GM13977 (cell line): ENCODE data around the gene CANT1.

Experiments
- DNase-seq: peaks from one replicate; pipeline ENCODE4 v3.0.0; 2012; ENCODE audit warnings: low spot score
- CTCF ChIP-seq: IDR thresholded peaks from 2 replicates; pipeline ENCODE4 v1.5.1; 2012; ENCODE audit warnings: mild to moderate bottlenecking, control low read depth; ENCODE audit not compliant: insufficient read depth; ENCODE audit errors: extremely low read depth, missing control alignments
- in situ Hi-C: fragments of 300-500 bp; cut with MboI; formaldehyde crosslinking; loops from one replicate; pipeline ENCODE4 v1.12.0; 2022; ENCODE audit warnings: low sequenced_read_pairs, low pct_unique_long_range_greater_than_20kb, mixed read lengths, inconsistent platforms; ENCODE audit not compliant: unreplicated experiment

The CANT1 gene

DNA sequence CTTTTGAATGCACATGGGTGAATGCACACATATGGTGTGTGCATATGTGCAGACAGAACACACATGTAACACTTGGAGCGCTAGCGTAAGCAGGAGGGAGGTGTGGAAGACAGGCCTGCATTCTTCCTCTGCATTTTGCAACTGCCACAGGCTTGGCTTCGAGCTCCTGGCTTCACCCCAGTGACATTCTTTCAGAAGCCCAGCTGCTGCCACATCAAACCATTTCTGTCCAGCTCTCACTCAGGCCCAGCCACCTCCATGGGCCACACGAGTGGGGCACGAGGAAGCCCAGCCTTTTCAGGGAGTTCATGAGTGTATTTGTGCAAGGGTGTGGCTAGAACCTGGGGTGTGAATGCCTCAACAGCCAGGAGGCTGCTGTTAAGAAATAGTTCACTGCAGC is 48.6 kb downstream of the CANT1 start:
- DNase-seq = no peak
- no peak for TF ChIP-seq CTCF
- in situ Hi-C loops = loop anchor here (25.0 kb wide), 1 partner anchor 474 kb away; no protein-coding TSS in a partner anchor

DNA sequence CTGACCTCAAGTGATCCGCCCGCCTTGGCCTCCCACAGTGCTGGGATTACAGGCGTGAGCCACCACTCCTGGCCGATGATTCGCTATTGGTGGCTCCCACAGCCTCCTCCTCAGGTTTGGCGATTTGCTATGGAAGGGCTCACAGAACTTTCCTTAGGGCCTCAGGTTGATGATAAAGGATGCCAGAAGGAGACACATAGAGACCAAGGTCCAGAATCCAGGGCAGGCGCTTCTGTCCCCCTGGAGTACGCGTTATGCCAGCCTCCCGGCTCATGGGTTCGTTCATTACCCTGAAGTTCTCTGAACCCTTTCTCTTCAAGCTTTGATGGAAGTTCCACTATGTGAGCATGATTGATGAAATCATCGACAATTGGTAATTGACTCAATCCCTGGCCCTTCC is 49.8 kb downstream of the CANT1 start:
- TF ChIP-seq CTCF = no peak
- no peak for DNase-seq
- in situ Hi-C loops = loop anchor here (25.0 kb wide), 1 partner anchor 473 kb away; no protein-coding TSS in a partner anchor

DNA sequence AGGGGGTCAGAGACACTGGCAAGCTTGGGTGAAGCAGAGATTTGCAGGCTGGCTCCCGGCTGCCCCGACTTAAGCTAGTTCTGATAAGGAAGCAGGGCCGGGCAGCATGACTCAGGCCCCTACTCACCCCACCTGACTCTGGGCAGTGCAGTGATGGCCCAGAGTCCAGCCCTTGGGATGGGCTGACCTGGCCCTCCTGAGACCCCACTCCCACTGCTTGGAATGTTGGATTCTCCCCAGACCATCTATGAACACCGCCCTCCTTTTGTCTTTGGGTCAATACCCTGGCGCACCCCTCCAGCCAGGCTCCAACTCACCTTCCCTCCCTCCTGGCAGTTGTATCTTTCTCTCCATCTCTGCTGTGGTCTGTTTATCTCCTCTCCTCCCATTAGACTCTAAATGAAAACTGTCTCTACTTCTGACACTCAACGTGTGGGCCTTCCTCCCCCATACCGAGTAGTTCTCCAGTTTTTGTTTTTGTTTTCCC is 50.9 kb downstream of the CANT1 start:
- no peak for DNase-seq
- in situ Hi-C loops = loop anchor here (25.0 kb wide), 1 partner anchor 471 kb away; no protein-coding TSS in a partner anchor
- no peak for TF ChIP-seq CTCF

DNA sequence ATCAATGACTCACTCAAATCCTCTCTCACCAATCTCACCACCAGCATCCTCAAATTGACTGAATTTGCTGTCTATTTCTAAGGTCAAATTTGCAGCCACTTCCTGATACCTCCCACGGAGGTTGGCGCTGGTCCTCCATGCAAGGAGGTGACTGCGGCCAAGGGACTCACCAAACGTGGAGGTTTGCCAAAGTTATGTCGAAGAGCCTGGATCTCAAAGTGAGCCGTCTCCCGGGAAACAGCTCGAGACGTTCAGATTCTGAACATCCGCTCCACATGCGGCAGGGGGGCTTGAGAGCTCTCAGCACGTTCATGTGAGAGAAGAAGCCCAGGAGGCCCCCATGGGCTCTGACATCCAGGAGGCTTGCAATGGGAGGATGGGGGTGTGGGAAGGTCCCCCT is 52.4 kb downstream of the CANT1 start:
- no peak for DNase-seq
- no peak for TF ChIP-seq CTCF
- in situ Hi-C loops = loop anchor here (25.0 kb wide), 1 partner anchor 470 kb away; no protein-coding TSS in a partner anchor

DNA sequence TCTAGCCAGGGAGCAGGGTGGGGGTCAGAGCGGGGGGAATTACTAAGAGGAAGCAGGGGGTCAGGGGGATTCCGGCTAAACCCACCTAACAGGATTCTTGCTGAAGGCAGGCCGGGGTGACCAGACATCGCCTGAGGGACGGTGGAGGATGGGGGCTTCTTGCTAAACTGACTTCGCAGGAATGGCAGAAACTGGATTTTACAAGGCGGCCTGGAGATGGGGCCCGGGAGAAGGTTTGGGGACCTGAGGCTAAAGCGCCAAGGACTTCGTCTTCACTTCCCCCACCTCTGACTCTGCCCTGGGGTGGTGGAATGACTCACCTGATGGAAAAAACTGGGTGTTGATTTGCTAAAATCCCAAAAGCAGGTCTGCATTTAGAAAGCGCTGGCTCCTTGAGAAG is 53.3 kb downstream of the CANT1 start:
- TF ChIP-seq CTCF = no peak
- in situ Hi-C loops = loop anchor here (25.0 kb wide), 1 partner anchor 469 kb away; no protein-coding TSS in a partner anchor
- no peak for DNase-seq

- no peak for TF ChIP-seq CTCF
- in situ Hi-C loops = loop anchor here (25.0 kb wide), 1 partner anchor 467 kb away; no protein-coding TSS in a partner anchor
These were observed 54.9 kb downstream of the CANT1 start for GRCh38 chr17:78954684-78955083.

More at GRCh38 chr17:78954684-78955083, 54.9 kb downstream of the CANT1 start:
- DNase-seq = no peak
